SH-SY5Y (cell line): Measurements from ENCODE around the gene MAPKAPK2.

Experiments used
- GATA2 ChIP-seq: IDR thresholded peaks from 2 replicates; pipeline ENCODE4 v1.6.1; 2011; ENCODE audit warnings: mild to moderate bottlenecking, low read depth, low read length
- GATA3 ChIP-seq: IDR thresholded peaks from 2 replicates; pipeline ENCODE4 v1.6.1; 2011; ENCODE audit warnings: low read depth, mild to moderate bottlenecking, low read length, moderate library complexity

- no peak for TF ChIP-seq GATA2
- no peak for TF ChIP-seq GATA3
Observed at GRCh38 chr1:206690516-206690915, 5.8 kb downstream of the MAPKAPK2 start.
